ENCODE measurements around the gene SMARCA4. TPM values are rescaled to one million over a fixed set of nuclear protein-coding genes. Genes with fewer than 3 reads are reported as not detected.

The SMARCA4 gene
- total RNA-seq, 2 experiments from 2014 or later = 97.0 to 98.7 TPM

- no peak for TF ChIP-seq CTCF (IDR thresholded peaks at IDR 0.05)
- CTCF ChIA-PET = no interaction called here
- Mint-ChIP-seq H3K4me3 (no peak overlapping the region), H3K9me3 (no peaks in the 10 kb centered on the region), H3K4me1 (ENCODE audit: low read depth) (peaks cover 1% of the 10 kb centered on the region), H3K27me3 (no peaks in the 10 kb centered on the region), H3K36me3 (ENCODE audit: low read depth) (peaks cover 7% of the 10 kb centered on the region), H3K27ac (no peak overlapping the region)
- ATAC-seq (peak; percentile 38), DNase-seq (no peak)
- POLR2A ChIA-PET = interaction anchor here (0.6 kb wide), 1 partner anchor 41 kb away, joined by 3 read pairs; no protein-coding TSS in a partner anchor
- intact Hi-C loops (cut with micrococcal nuclease) = no loop called here
Observed at GRCh38 chr19:10915130-10916091, 45.4 kb upstream of the SMARCA4 start.

DNA sequence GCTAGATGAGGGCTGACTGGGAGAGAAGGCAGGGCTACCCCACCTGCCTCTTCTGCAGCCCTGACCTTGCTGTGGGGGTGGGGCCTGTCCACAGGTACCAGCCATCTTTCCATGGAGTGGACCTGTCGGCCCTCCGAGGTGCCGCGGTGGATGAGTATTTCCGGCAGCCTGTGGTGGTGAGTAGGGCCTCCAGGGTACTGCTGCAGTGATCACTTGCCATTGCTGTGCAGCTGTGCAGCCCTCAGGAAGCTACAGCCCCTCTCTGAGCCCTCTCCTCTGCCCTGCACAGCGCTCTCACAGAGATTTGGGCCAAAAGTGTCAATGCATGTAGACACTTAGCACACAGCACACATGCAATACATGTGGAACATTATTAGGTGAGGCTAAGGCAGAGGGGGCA lies 44.2 kb upstream of the SMARCA4 start:
- H3K27me3 Mint-ChIP-seq = no peaks in the 10 kb centered on the region
- ChIA-PET POLR2A (no interaction called here), CTCF (interaction anchor here (2.1 kb wide), 1 partner anchor 20 kb away, joined by 10 read pairs; no protein-coding TSS in a partner anchor)
- DNase-seq (no peak), ATAC-seq (no peak)
- intact Hi-C loops (cut with micrococcal nuclease) = no loop called here
- no peak for TF ChIP-seq CTCF (IDR thresholded peaks at IDR 0.05)
- peaks cover 10% of the 10 kb centered on the region for H3K36me3 Mint-ChIP-seq (ENCODE audit: low read depth)
- peaks cover 1% of the 10 kb centered on the region for H3K4me1 Mint-ChIP-seq (ENCODE audit: low read depth)
- no peak overlapping the region for H3K27ac Mint-ChIP-seq
- H3K4me3 Mint-ChIP-seq = no peak overlapping the region
- H3K9me3 Mint-ChIP-seq = no peaks in the 10 kb centered on the region

GRCh38 chr19:10918359-10918758 lies 42.5 kb upstream of the SMARCA4 start:
- H3K4me3 Mint-ChIP-seq = no peak overlapping the region
- CTCF ChIA-PET = interaction anchor here (0.9 to 2.1 kb wide), 5 partner anchors 18 to 54 kb away, joined by 4 to 10 read pairs (median 4); no protein-coding TSS in a partner anchor
- POLR2A ChIA-PET = interaction anchor here (1.0 to 1.4 kb wide), 2 partner anchors 11 to 14 kb away, joined by 3 read pairs; no protein-coding TSS in a partner anchor
- peaks cover 11% of the 10 kb centered on the region for H3K36me3 Mint-ChIP-seq (ENCODE audit: low read depth)
- H3K27ac Mint-ChIP-seq = no peak overlapping the region
- no peak for TF ChIP-seq CTCF (IDR thresholded peaks at IDR 0.05)
- no peaks in the 10 kb centered on the region for H3K27me3 Mint-ChIP-seq
- H3K9me3 Mint-ChIP-seq = no peaks in the 10 kb centered on the region
- intact Hi-C loops (cut with micrococcal nuclease) = no loop called here
- H3K4me1 Mint-ChIP-seq (ENCODE audit: low read depth) = peaks cover 1% of the 10 kb centered on the region
- ATAC-seq = no peak
- DNase-seq = no peak

- CTCF ChIA-PET = interaction anchor here (1.1 kb wide), 1 partner anchor 24 kb away, joined by 4 read pairs; no protein-coding TSS in a partner anchor
- Mint-ChIP-seq H3K27me3 (no peaks in the 10 kb centered on the region), H3K4me3 (no peak overlapping the region), H3K36me3 (ENCODE audit: low read depth) (peaks cover 7% of the 10 kb centered on the region), H3K27ac (no peak overlapping the region), H3K4me1 (ENCODE audit: low read depth) (peaks cover 1% of the 10 kb centered on the region), H3K9me3 (no peaks in the 10 kb centered on the region)
- TF ChIP-seq CTCF (IDR thresholded peaks at IDR 0.05) = no peak
- intact Hi-C loops (cut with micrococcal nuclease) = no loop called here
- ATAC-seq (no peak), DNase-seq (no peak)
- POLR2A ChIA-PET = no interaction called here
Observed at GRCh38 chr19:10919352-10920287, 41.2 kb upstream of the SMARCA4 start.

Data from activated CD8-positive, alpha-beta T cell treated with anti-CD3 and anti-CD28 coated beads for 36 hours (primary cell).